GM10266 (cell line): ENCODE measurements around the gene PRKAG2.

ENCODE experiments used
- DNase-seq: peaks from one replicate; pipeline ENCODE4 v3.0.0; 2012; ENCODE audit errors: extremely low spot score
- TF ChIP-seq, protein P1 (sequence below): IDR thresholded peaks from 2 replicates; pipeline ENCODE4 v1.5.1; 2012; ENCODE audit warnings: mild to moderate bottlenecking, low read depth; ENCODE audit not compliant: control insufficient read depth, insufficient read depth; ENCODE audit errors: missing control alignments

PRKAG2 gene

GRCh38 chr7:151866761-151867655, 9.9 kb downstream of the PRKAG2 start:
- TF ChIP-seq, protein P1, sequence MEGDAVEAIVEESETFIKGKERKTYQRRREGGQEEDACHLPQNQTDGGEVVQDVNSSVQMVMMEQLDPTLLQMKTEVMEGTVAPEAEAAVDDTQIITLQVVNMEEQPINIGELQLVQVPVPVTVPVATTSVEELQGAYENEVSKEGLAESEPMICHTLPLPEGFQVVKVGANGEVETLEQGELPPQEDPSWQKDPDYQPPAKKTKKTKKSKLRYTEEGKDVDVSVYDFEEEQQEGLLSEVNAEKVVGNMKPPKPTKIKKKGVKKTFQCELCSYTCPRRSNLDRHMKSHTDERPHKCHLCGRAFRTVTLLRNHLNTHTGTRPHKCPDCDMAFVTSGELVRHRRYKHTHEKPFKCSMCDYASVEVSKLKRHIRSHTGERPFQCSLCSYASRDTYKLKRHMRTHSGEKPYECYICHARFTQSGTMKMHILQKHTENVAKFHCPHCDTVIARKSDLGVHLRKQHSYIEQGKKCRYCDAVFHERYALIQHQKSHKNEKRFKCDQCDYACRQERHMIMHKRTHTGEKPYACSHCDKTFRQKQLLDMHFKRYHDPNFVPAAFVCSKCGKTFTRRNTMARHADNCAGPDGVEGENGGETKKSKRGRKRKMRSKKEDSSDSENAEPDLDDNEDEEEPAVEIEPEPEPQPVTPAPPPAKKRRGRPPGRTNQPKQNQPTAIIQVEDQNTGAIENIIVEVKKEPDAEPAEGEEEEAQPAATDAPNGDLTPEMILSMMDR: no peak
- no peak for DNase-seq

GRCh38 chr7:151866028-151866427, 10.9 kb downstream of the PRKAG2 start:
- TF ChIP-seq, protein P1: no peak
- no peak for DNase-seq

- no peak for DNase-seq
- TF ChIP-seq, protein P1: no peak
Measured at GRCh38 chr7:151865070-151865670, 11.7 kb downstream of the PRKAG2 start.

DNA sequence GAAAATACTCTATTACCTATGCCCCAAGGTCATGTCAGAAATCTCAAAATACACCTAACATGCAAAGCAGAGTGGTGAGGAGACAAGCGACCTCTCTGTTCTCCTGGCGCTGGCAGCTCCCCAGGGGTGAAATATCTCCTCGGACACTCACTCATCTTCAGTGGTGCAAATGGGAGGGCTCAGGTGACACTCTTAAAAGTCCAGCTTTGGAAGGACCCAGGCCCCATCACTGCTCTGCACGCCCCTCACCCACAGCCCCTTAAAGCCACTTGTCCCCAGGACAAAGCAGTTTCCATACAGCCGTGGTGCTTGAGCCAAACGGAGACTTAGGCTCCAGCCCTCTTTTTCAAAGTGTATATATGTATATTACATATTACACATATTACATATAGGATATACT, 12.4 kb downstream of the PRKAG2 start:
- DNase-seq: no peak
- TF ChIP-seq, protein P1: no peak

DNA sequence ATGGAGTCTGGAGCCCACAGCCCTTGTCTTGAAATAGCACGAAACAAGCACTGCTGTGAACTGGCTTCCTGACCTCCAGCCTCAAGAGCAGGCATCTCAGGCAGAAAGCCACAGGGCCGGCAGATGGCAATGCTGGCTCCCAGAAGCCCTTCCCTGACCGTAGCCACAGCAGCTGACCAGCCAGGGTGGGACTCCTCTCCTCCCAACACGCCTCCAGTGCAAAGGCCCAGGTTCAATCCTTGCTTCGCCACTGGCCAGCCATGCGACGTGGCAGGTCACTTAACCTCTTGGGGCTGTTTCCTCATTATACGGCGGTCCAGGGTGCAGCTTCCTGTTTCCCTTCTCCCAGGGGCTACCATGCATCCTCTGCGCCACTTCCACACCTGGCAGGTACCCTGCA, 12.8 kb downstream of the PRKAG2 start:
- TF ChIP-seq, protein P1: no peak
- DNase-seq: no peak

DNA sequence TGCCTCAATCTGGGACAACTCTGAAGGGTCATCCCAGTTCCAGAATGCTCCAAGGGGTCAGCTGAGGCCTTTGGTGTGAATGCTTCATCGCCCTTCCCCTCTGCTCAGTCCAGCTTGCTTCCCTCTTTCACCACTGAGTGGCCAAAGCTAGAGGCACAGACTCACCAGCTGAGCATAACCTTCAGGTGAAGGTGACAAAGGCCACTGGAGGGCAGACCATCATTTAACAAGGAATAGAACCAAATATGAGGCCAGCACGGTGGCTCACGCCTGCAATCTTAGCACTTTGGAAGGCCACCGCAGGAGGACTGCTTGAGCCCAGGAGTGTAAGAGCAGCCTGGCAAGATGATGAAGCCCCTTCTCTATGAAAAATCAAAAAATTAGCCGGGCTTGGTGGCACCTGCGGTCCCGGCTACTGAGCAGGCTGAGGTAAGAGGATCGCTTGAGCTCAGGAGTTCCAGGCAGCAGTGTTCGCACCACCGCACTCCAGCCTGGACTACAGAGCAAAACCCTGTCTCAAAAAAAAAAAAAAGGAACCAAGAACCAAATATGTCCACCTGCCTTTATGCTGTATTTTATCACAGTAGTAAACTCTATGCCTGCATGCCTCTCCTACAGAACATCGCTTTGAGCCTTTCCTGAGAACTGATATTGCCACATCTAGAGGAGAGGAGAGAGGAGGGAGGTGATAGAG, 13.4 kb downstream of the PRKAG2 start:
- DNase-seq: no peak
- TF ChIP-seq, protein P1: peak; percentile 18
